IPS-20b (cell line): ENCODE data around the gene DAB2IP.

ENCODE experiments used
- H3K27ac ChIP-seq: one replicate; pipeline ENCODE4 v1.5.1; 2013; ENCODE audit warnings: low read length
- H3K27me3 ChIP-seq: 2 replicates; pipeline ENCODE4 v1.6.1; 2013; ENCODE audit warnings: mild to moderate bottlenecking, low read length, inconsistent platforms; ENCODE audit not compliant: insufficient read depth
- H3K36me3 ChIP-seq: 2 replicates; pipeline ENCODE4 v1.6.1; 2013; ENCODE audit warnings: low read depth, mild to moderate bottlenecking, inconsistent platforms, low read length, moderate library complexity; ENCODE audit not compliant: insufficient read depth
- H3K4me1 ChIP-seq: 2 replicates; pipeline ENCODE4 v1.6.1; 2013; ENCODE audit warnings: mild to moderate bottlenecking, control low read depth, inconsistent platforms, low read length, moderate library complexity; ENCODE audit not compliant: insufficient read depth
- H3K4me3 ChIP-seq: 2 replicates; pipeline ENCODE4 v1.5.1; 2013; ENCODE audit warnings: mild to moderate bottlenecking, low read length, inconsistent platforms
- H3K9ac ChIP-seq: 2 replicates; pipeline ENCODE4 v1.6.1; 2013; ENCODE audit warnings: low read depth, mild to moderate bottlenecking, inconsistent platforms, low read length, moderate library complexity
- H3K9me3 ChIP-seq: 2 replicates; pipeline ENCODE4 v1.6.1; 2013; ENCODE audit warnings: mild to moderate bottlenecking, low read depth, low read length, inconsistent platforms; ENCODE audit not compliant: insufficient read depth

Gene DAB2IP

GRCh38 chr9:121682926-121683515 is 31.6 kb downstream of the DAB2IP start:
- no peaks in the 10 kb centered on the region for H3K4me1 ChIP-seq
- H3K27ac ChIP-seq: no peak overlapping the region
- no peak overlapping the region for H3K9ac ChIP-seq

GRCh38 chr9:121683652-121684051 is 32.2 kb downstream of the DAB2IP start:
- Histone ChIP-seq H3K9ac (no peak overlapping the region), H3K4me1 (no peaks in the 10 kb centered on the region), H3K27ac (no peak overlapping the region), H3K4me3 (no peak overlapping the region), H3K36me3 (peaks cover 11% of the 10 kb centered on the region), H3K27me3 (no peaks in the 10 kb centered on the region), H3K9me3 (no peaks in the 10 kb centered on the region)

More at GRCh38 chr9:121682926-121683515, 31.6 kb downstream of the DAB2IP start:
- Histone ChIP-seq H3K27me3 (no peaks in the 10 kb centered on the region), H3K36me3 (peaks cover 17% of the 10 kb centered on the region), H3K9me3 (no peaks in the 10 kb centered on the region), H3K4me3 (no peak overlapping the region)

GRCh38 chr9:121684381-121685145 is 33.1 kb downstream of the DAB2IP start:
- H3K27me3 ChIP-seq: no peaks in the 10 kb centered on the region
- peaks cover 5% of the 10 kb centered on the region for H3K36me3 ChIP-seq
- H3K9me3 ChIP-seq: no peaks in the 10 kb centered on the region

GRCh38 chr9:121685146-121685794 is 33.8 kb downstream of the DAB2IP start:
- H3K27ac ChIP-seq: no peak overlapping the region
- no peak overlapping the region for H3K4me3 ChIP-seq
- no peaks in the 10 kb centered on the region for H3K27me3 ChIP-seq
- no peak overlapping the region for H3K9ac ChIP-seq
- peaks cover 5% of the 10 kb centered on the region; the same call in 1 of the 2 replicates for H3K36me3 ChIP-seq
- H3K9me3 ChIP-seq: no peaks in the 10 kb centered on the region
- H3K4me1 ChIP-seq: no peaks in the 10 kb centered on the region

More at GRCh38 chr9:121684381-121685145, 33.1 kb downstream of the DAB2IP start:
- Histone ChIP-seq H3K4me1 (no peaks in the 10 kb centered on the region), H3K4me3 (no peak overlapping the region), H3K9ac (no peak overlapping the region), H3K27ac (no peak overlapping the region)

- Histone ChIP-seq H3K4me1 (peaks cover 4% of the 10 kb centered on the region; the same call in 1 of the 2 replicates), H3K27me3 (no peaks in the 10 kb centered on the region), H3K9ac (no peak overlapping the region), H3K36me3 (peaks cover 3% of the 10 kb centered on the region; the same call in 1 of the 2 replicates), H3K4me3 (no peak overlapping the region), H3K27ac (no peak overlapping the region), H3K9me3 (no peaks in the 10 kb centered on the region)
These were observed 34.5 kb downstream of the DAB2IP start for GRCh38 chr9:121685795-121686377.

GRCh38 chr9:121686930-121687541 is 35.6 kb downstream of the DAB2IP start:
- H3K9me3 ChIP-seq: no peaks in the 10 kb centered on the region
- H3K36me3 ChIP-seq: no peaks in the 10 kb centered on the region
- no peak overlapping the region for H3K9ac ChIP-seq
- no peak overlapping the region for H3K27ac ChIP-seq
- H3K4me3 ChIP-seq: no peak overlapping the region
- no peaks in the 10 kb centered on the region for H3K27me3 ChIP-seq
- peaks cover 6% of the 10 kb centered on the region; the same call in 1 of the 2 replicates for H3K4me1 ChIP-seq

GRCh38 chr9:121688146-121688680 is 36.8 kb downstream of the DAB2IP start:
- Histone ChIP-seq H3K36me3 (no peaks in the 10 kb centered on the region), H3K9ac (no peak overlapping the region), H3K4me1 (peaks cover 12% of the 10 kb centered on the region; the same call in 1 of the 2 replicates), H3K9me3 (no peaks in the 10 kb centered on the region), H3K27ac (no peak overlapping the region), H3K27me3 (no peaks in the 10 kb centered on the region), H3K4me3 (no peak overlapping the region)

- no peak overlapping the region for H3K27ac ChIP-seq
These were observed 37.2 kb downstream of the DAB2IP start for GRCh38 chr9:121688681-121689080.

GRCh38 chr9:121689461-121690157 is 38.2 kb downstream of the DAB2IP start:
- Histone ChIP-seq H3K27ac (no peak overlapping the region), H3K4me3 (no peak overlapping the region), H3K9ac (no peak overlapping the region), H3K4me1 (peaks cover 12% of the 10 kb centered on the region; the same call in 1 of the 2 replicates), H3K27me3 (no peaks in the 10 kb centered on the region; the same call in 1 of the 2 replicates), H3K36me3 (no peaks in the 10 kb centered on the region), H3K9me3 (no peaks in the 10 kb centered on the region)

More at GRCh38 chr9:121688681-121689080, 37.2 kb downstream of the DAB2IP start:
- Histone ChIP-seq H3K27me3 (no peaks in the 10 kb centered on the region; the same call in 1 of the 2 replicates), H3K4me3 (no peak overlapping the region), H3K9me3 (no peaks in the 10 kb centered on the region), H3K9ac (no peak overlapping the region), H3K36me3 (no peaks in the 10 kb centered on the region), H3K4me1 (peaks cover 12% of the 10 kb centered on the region; the same call in 1 of the 2 replicates)

GRCh38 chr9:121690316-121690715 is 38.9 kb downstream of the DAB2IP start:
- Histone ChIP-seq H3K27me3 (no peaks in the 10 kb centered on the region; the same call in 1 of the 2 replicates), H3K4me1 (peaks cover 12% of the 10 kb centered on the region; the same call in 1 of the 2 replicates), H3K36me3 (no peaks in the 10 kb centered on the region), H3K4me3 (no peak overlapping the region), H3K9ac (no peak overlapping the region), H3K27ac (no peak overlapping the region), H3K9me3 (no peaks in the 10 kb centered on the region)
